Progenitor cell of endocrine pancreas (in vitro differentiated cells): ENCODE data around the gene GRIK3. TPM values are rescaled to one million over a fixed set of nuclear protein-coding genes. Genes with fewer than 3 reads are reported as not detected.

Source experiments
- DNase-seq: peaks from one replicate; pipeline ENCODE4 v3.0.0; 2021; ENCODE audit warnings: low spot score; ENCODE audit not compliant: unreplicated experiment
- H3K27ac Mint-ChIP-seq: 2 replicates; pipeline ENCODE4 v1.8.0; 2021; ENCODE audit warnings: mild to moderate bottlenecking, moderate library complexity, mixed read lengths
- H3K27me3 Mint-ChIP-seq: 2 replicates; pipeline ENCODE4 v1.8.0; 2021; ENCODE audit warnings: mixed read lengths
- H3K36me3 Mint-ChIP-seq: 2 replicates; pipeline ENCODE4 v1.8.0; 2022; ENCODE audit warnings: mixed read lengths; ENCODE audit not compliant: insufficient read depth
- H3K4me1 Mint-ChIP-seq: 2 replicates; pipeline ENCODE4 v1.8.0; 2021; ENCODE audit warnings: low read depth, mixed read lengths
- H3K4me3 Mint-ChIP-seq: 2 replicates; pipeline ENCODE4 v1.8.0; 2021; ENCODE audit warnings: low read depth, mild to moderate bottlenecking, moderate library complexity, mixed read lengths
- H3K9me3 Mint-ChIP-seq: 2 replicates; pipeline ENCODE4 v1.8.0; 2021; ENCODE audit warnings: low read depth, mixed read lengths
- CTCF ChIP-seq: fragments of 200-600 bp; sonication (generic); IDR thresholded peaks from one replicate; pipeline ENCODE4 v1.5.0; 2021; ENCODE audit warnings: antibody characterized with exemption, mild to moderate bottlenecking; ENCODE audit not compliant: unreplicated experiment
- total RNA-seq: library from RNA; stranded (reverse); gene quantifications from 2 replicates; pipeline ENCODE4 v1.2.1, GENCODE V29; 2021

The GRIK3 gene
- total RNA-seq, 1 donor from 2014 or later, result 0.41 TPM

- H3K27me3 Mint-ChIP-seq, result peaks cover 38% of the 10 kb centered on the region
- H3K36me3 Mint-ChIP-seq, result no peaks in the 10 kb centered on the region
- no peak overlapping the region for H3K27ac Mint-ChIP-seq
Observed at GRCh38 chr1:36851087-36851486, 183.2 kb downstream of the GRIK3 start.

GRCh38 chr1:36849956-36850355, 184.4 kb downstream of the GRIK3 start:
- peaks cover 34% of the 10 kb centered on the region for H3K27me3 Mint-ChIP-seq
- TF ChIP-seq CTCF, result no peak
- H3K4me1 Mint-ChIP-seq, result peaks cover 3% of the 10 kb centered on the region
- no peak for DNase-seq
- H3K4me3 Mint-ChIP-seq, result no peak overlapping the region
- H3K36me3 Mint-ChIP-seq, result no peaks in the 10 kb centered on the region
- no peak overlapping the region for H3K27ac Mint-ChIP-seq
- H3K9me3 Mint-ChIP-seq, result no peaks in the 10 kb centered on the region

More at GRCh38 chr1:36851087-36851486, 183.2 kb downstream of the GRIK3 start:
- H3K9me3 Mint-ChIP-seq, result no peaks in the 10 kb centered on the region
- H3K4me1 Mint-ChIP-seq, result peaks cover 3% of the 10 kb centered on the region
- DNase-seq, result no peak
- TF ChIP-seq CTCF, result no peak
- no peak overlapping the region for H3K4me3 Mint-ChIP-seq

GRCh38 chr1:36847761-36848160, 186.6 kb downstream of the GRIK3 start:
- Mint-ChIP-seq H3K4me1 (peaks cover 3% of the 10 kb centered on the region), H3K4me3 (no peak overlapping the region), H3K9me3 (no peaks in the 10 kb centered on the region), H3K27me3 (peaks cover 34% of the 10 kb centered on the region), H3K27ac (no peak overlapping the region), H3K36me3 (no peaks in the 10 kb centered on the region)
- DNase-seq, result no peak
- no peak for TF ChIP-seq CTCF

- Mint-ChIP-seq H3K4me1 (peaks cover 3% of the 10 kb centered on the region), H3K4me3 (no peak overlapping the region), H3K9me3 (no peaks in the 10 kb centered on the region), H3K27ac (no peak overlapping the region), H3K27me3 (peaks cover 35% of the 10 kb centered on the region), H3K36me3 (no peaks in the 10 kb centered on the region)
- TF ChIP-seq CTCF, result no peak
- no peak for DNase-seq
Observed at GRCh38 chr1:36847186-36847585, 187.1 kb downstream of the GRIK3 start.

- Mint-ChIP-seq H3K9me3 (no peaks in the 10 kb centered on the region), H3K4me1 (peaks cover 3% of the 10 kb centered on the region), H3K36me3 (no peaks in the 10 kb centered on the region), H3K27me3 (peaks cover 31% of the 10 kb centered on the region), H3K4me3 (no peak overlapping the region), H3K27ac (no peak overlapping the region)
- no peak for DNase-seq
- TF ChIP-seq CTCF, result no peak
Observed at GRCh38 chr1:36846357-36846756, 188.0 kb downstream of the GRIK3 start.
